Gastroesophageal sphincter (tissue), 3 donors: ENCODE measurements around the gene RRAGD.

ENCODE experiments used
- CTCF ChIP-seq, 4 experiments: fragments of 200-600 bp in 2 of 4; fragments of 450-650 bp in 2 of 4; sonication (generic) in 1 of 4; IDR thresholded peaks; one replicate each; pipeline ENCODE4 v1.5.1; 2017 to 2019; ENCODE audit warnings: antibody characterized with exemption in 4 of 4, mild to moderate bottlenecking in 2 of 4, moderate library complexity in 2 of 4
- POLR2A ChIP-seq, 2 donors: fragments of 450-650 bp; IDR thresholded peaks; one replicate each; pipeline ENCODE4 v1.6.1; 2017; ENCODE audit warnings: antibody characterized with exemption in 2 of 2, mild to moderate bottlenecking in 2 of 2, moderate library complexity in 1 of 2
- POLR2AphosphoS5 ChIP-seq: sonication (generic); formaldehyde crosslinking; IDR thresholded peaks from one replicate; pipeline ENCODE4 v1.6.1; 2017; ENCODE audit warnings: antibody characterized with exemption

GRCh38 chr6:89315249-89315885 is 96.7 kb downstream of the RRAGD start, which contains the start of gene GABRR2:
- TF ChIP-seq POLR2A (IDR thresholded peaks at IDR 0.05) = no peak
- TF ChIP-seq CTCF (IDR thresholded peaks at IDR 0.05) = no peak
- no peak for TF ChIP-seq POLR2AphosphoS5
